RWPE2 (cell line): ENCODE data around the gene SDR42E2.

Source experiments
- ATAC-seq: fragments of 200-7000 bp; cut with Tn5 transposase; 3 replicates; pipeline ENCODE4 v1.9.1; 2021; ENCODE audit warnings: low read depth
- DNase-seq: peaks from one replicate; pipeline ENCODE4 v3.0.0-alpha.2; 2020; ENCODE audit warnings: low spot score
- H3K27ac ChIP-seq: fragments of 450-650 bp; 2 replicates; pipeline ENCODE4 v1.5.1; 2017; ENCODE audit warnings: mild to moderate bottlenecking; ENCODE audit not compliant: poor library complexity, severe bottlenecking
- H3K27me3 ChIP-seq: fragments of 250-450 bp; sonication (Bioruptor Pico); 2 replicates; pipeline ENCODE4 v1.5.1; 2021; ENCODE audit warnings: mild to moderate bottlenecking, moderate library complexity; ENCODE audit not compliant: insufficient read depth, poor library complexity, severe bottlenecking
- H3K36me3 ChIP-seq: fragments of 250-450 bp; sonication (Bioruptor Pico); 2 replicates; pipeline ENCODE4 v1.5.1; 2020; ENCODE audit warnings: low read depth, mild to moderate bottlenecking, moderate library complexity
- H3K4me1 ChIP-seq: fragments of 250-450 bp; sonication (Bioruptor Pico); 2 replicates; pipeline ENCODE4 v1.5.1; 2021; ENCODE audit warnings: mild to moderate bottlenecking, moderate library complexity; ENCODE audit not compliant: insufficient read depth, poor library complexity, severe bottlenecking
- H3K4me3 ChIP-seq: fragments of 250-450 bp; sonication (Bioruptor Pico); 2 replicates; pipeline ENCODE4 v1.5.1; 2021; ENCODE audit warnings: mild to moderate bottlenecking, moderate library complexity; ENCODE audit not compliant: severe bottlenecking
- H3K9me3 ChIP-seq: fragments of 250-450 bp; sonication (Bioruptor Pico); 2 replicates; pipeline ENCODE4 v1.5.1; 2021; ENCODE audit warnings: mild to moderate bottlenecking, moderate library complexity; ENCODE audit not compliant: severe bottlenecking
- CTCF ChIP-seq: fragments of 450-650 bp; IDR thresholded peaks from one replicate; pipeline ENCODE4 v1.5.1; 2017; ENCODE audit warnings: mild to moderate bottlenecking, moderate library complexity; ENCODE audit not compliant: poor library complexity, severe bottlenecking

Gene SDR42E2

GRCh38 chr16:22222006-22222405 lies 59.7 kb downstream of the SDR42E2 start:
- Histone ChIP-seq H3K36me3 (peaks cover 5% of the 10 kb centered on the region), H3K4me1 (no peaks in the 10 kb centered on the region), H3K27ac (no peak overlapping the region), H3K9me3 (no peaks in the 10 kb centered on the region), H3K4me3 (no peak overlapping the region), H3K27me3 (no peaks in the 10 kb centered on the region)
- ATAC-seq, result no peak
- no peak for TF ChIP-seq CTCF
- no peak for DNase-seq

GRCh38 chr16:22222998-22223397 lies 60.7 kb downstream of the SDR42E2 start:
- no peaks in the 10 kb centered on the region for H3K9me3 ChIP-seq
- H3K27ac ChIP-seq, result no peak overlapping the region
- no peak for ATAC-seq
- no peak overlapping the region for H3K4me3 ChIP-seq
- no peak for TF ChIP-seq CTCF
- H3K4me1 ChIP-seq, result no peaks in the 10 kb centered on the region
- H3K36me3 ChIP-seq, result peaks cover 13% of the 10 kb centered on the region
- no peaks in the 10 kb centered on the region for H3K27me3 ChIP-seq
- no peak for DNase-seq

GRCh38 chr16:22225060-22225459 lies 62.8 kb downstream of the SDR42E2 start:
- no peak for TF ChIP-seq CTCF
- Histone ChIP-seq H3K36me3 (peaks cover 28% of the 10 kb centered on the region), H3K4me3 (no peak overlapping the region), H3K4me1 (no peaks in the 10 kb centered on the region), H3K9me3 (no peaks in the 10 kb centered on the region), H3K27me3 (no peaks in the 10 kb centered on the region), H3K27ac (no peak overlapping the region)
- no peak for ATAC-seq
- DNase-seq, result no peak

GRCh38 chr16:22229889-22230288 lies 67.6 kb downstream of the SDR42E2 start:
- Histone ChIP-seq H3K9me3 (no peaks in the 10 kb centered on the region), H3K27ac (no peak overlapping the region), H3K4me1 (peaks cover 12% of the 10 kb centered on the region), H3K4me3 (no peak overlapping the region), H3K27me3 (no peaks in the 10 kb centered on the region), H3K36me3 (peaks cover 38% of the 10 kb centered on the region)
- DNase-seq, result no peak
- TF ChIP-seq CTCF, result no peak
- no peak for ATAC-seq

- H3K4me3 ChIP-seq, result no peak overlapping the region
- H3K27me3 ChIP-seq, result no peaks in the 10 kb centered on the region
- H3K27ac ChIP-seq, result peak overlapping the region; percentile 58
- DNase-seq, result no peak
- no peak for TF ChIP-seq CTCF
- H3K9me3 ChIP-seq, result no peaks in the 10 kb centered on the region
- H3K4me1 ChIP-seq, result peaks cover 12% of the 10 kb centered on the region
- peaks cover 31% of the 10 kb centered on the region for H3K36me3 ChIP-seq
- ATAC-seq, result peak; percentile 93
Observed at GRCh38 chr16:22232277-22233036, 70.2 kb downstream of the SDR42E2 start.
